ENCODE data around the gene CCND3. TPM values are rescaled to one million over a fixed set of nuclear protein-coding genes. Genes with fewer than 3 reads are reported as not detected.
A peak's percentile ranks its signal among the peaks of the same experiment; 100 is the strongest.

CCND3 gene
- total and polyA plus RNA-seq, 12 donors, result 85.9 to 309 (median 156) TPM

- TF ChIP-seq POLR2A (IDR thresholded peaks at IDR 0.05), result no peak
- TF ChIP-seq CTCF (IDR thresholded peaks at IDR 0.05), result no peak
- H3K4me1 ChIP-seq (replicated peaks in 1 of 2), result peaks cover 32 to 49% of the 10 kb centered on the region in 2 donors
- intact Hi-C loops (cut with DNase I), result no loop called here
- 0 to 1% (median 1%) methylated on average over 11 to 20 of the region's 20 CpGs for WGBS, 4 donors
- peak in 1 of 7 donors; percentile 47 for DNase-seq
- H3K36me3 ChIP-seq (replicated peaks in 1 of 2), result peaks cover 0 to 5% of the 10 kb centered on the region in 2 donors
- peak overlapping the region; percentile 99 to 100 (median 99) for H3K27ac ChIP-seq
- H3K4me3 ChIP-seq, result peak overlapping the region; percentile 74 to 99 (median 90)
- H3K9me3 ChIP-seq (replicated peaks in 1 of 3), result no peaks in the 10 kb centered on the region
- H3K27me3 ChIP-seq, result no peaks in the 10 kb centered on the region
Observed at GRCh38 chr6:41921712-41921998, 20.0 kb downstream of the CCND3 start.

DNA sequence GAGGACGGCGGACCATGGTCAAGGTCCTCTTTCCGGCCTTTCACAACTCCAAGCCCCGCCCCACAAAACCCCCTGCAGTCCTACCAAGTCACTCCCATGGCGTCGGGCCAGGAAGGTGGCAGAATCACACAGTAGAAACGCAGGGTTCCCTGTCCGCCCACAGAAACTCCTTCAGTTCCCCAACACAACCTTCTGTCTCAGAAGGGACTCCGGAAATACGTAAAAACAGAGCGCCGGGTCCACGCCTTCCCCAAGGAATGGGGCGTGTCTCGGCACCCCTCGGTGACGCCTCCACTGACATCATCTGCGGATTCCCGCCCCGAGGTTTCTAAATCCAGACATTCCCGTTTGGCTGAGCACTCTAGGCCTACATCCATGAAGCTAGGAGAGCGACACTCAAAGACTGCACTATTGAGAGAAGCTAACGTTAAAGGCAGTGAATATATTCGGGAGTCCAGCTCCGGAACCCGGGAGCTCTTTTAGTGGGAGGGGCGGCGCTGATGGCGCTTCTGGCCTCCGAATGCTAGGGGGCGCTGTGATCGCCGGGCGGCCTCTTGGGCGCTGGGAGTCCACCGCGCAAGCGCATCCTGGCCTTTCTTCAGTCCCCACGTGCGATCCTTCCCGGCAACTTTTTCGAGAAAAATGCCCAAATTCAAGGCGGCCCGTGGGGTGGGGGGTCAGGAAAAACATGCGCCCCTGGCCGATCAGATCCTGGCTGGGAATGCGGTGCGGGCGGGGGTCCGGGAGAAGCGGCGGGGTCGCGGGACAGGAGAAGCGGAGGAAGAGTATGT, 20.5 kb downstream of the CCND3 start, which contains the start of the genes BYSL and MED20:
Gene BYSL, plus strand, starts transcription at position 579 of the 791 bp plus-strand sequence. Its CDS starts 64 bp downstream, at position 643.
Gene MED20, minus strand, starts transcription at position 219 of the 791 bp plus-strand sequence. Its CDS starts 121 bp downstream, at position 98.
- Histone ChIP-seq H3K4me1 (replicated peaks in 1 of 2) (peaks cover 32 to 51% of the 10 kb centered on the region in 2 donors), H3K27ac (peak within 1 kb of the TSS; percentile 99 to 100 (median 99)), H3K36me3 (replicated peaks in 1 of 2) (peaks cover 0 to 10% of the 10 kb centered on the region in 2 donors), H3K9me3 (replicated peaks in 1 of 3) (no peaks in the 10 kb centered on the region), H3K4me3 (peak within 1 kb of the TSS; percentile 74 to 99 (median 90)), H3K27me3 (no peaks in the 10 kb centered on the region)
- TF ChIP-seq POLR2A (IDR thresholded peaks at IDR 0.05) (peak; percentile 56 to 93), CTCF (IDR thresholded peaks at IDR 0.05) (peak; percentile 93 to 99 (median 96))
- intact Hi-C loops (cut with DNase I), result no loop called here
- 0 to 1% (median 0%) methylated on average over 19 to 55 of the region's 55 CpGs for WGBS, 4 donors
- DNase-seq, result peak; percentile 94 to 96 (median 95)

GRCh38 chr6:41917528-41917927, 24.1 kb downstream of the CCND3 start:
- WGBS, 4 donors, result 20 to 32% (median 26%) methylated on average over 4 of the region's 4 CpGs
- peaks cover 0 to 13% of the 10 kb centered on the region in 2 donors for H3K36me3 ChIP-seq (replicated peaks in 1 of 2)
- H3K4me3 ChIP-seq, result no peak overlapping the region
- intact Hi-C loops (cut with DNase I), result no loop called here
- TF ChIP-seq CTCF (IDR thresholded peaks at IDR 0.05) (no peak), POLR2A (IDR thresholded peaks at IDR 0.05) (peak in 1 of 2 donors; percentile 78)
- no peaks in the 10 kb centered on the region for H3K27me3 ChIP-seq
- peak overlapping the region; percentile 20 to 87 (median 76) for H3K27ac ChIP-seq
- peak; percentile 25 to 83 (median 73) for DNase-seq
- no peaks in the 10 kb centered on the region for H3K9me3 ChIP-seq (replicated peaks in 1 of 3)
- H3K4me1 ChIP-seq (replicated peaks in 1 of 2), result peaks cover 44 to 50% of the 10 kb centered on the region in 2 donors

DNA sequence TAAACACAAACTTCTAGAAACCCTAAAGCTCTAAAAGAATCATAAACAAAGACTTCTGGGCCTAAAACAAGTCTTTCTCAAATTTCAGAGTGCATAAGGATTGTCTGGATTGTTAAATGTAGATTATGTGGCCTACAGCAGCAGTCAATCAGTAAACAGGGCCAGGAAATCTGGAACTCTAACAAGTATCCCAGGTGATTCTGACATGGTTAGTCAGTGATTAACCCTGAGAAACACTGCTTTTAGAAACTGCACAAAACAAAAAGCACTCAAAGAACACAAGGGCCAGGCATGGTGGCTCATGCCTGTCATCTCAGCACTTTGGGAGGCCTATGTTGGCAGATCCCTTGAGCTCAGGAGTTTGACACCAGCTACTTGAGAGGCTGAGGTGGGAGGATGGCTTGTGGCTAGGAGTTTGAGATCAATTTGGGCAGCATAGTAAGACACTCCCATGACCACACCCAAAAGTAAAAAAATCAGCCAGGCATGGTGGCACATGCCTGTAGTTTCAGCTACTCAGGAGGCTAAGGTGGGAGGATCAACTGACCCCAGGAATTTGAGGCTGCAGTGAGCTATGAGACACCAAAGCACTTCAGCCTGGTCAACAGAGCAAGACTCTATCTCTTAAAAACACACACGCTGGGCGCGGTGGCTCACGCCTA, 26.6 kb downstream of the CCND3 start:
- H3K36me3 ChIP-seq (replicated peaks in 1 of 2), result peaks cover 0 to 25% of the 10 kb centered on the region in 2 donors
- H3K4me3 ChIP-seq, result no peak overlapping the region
- no peaks in the 10 kb centered on the region for H3K27me3 ChIP-seq
- H3K4me1 ChIP-seq (replicated peaks in 1 of 2), result peaks cover 32 to 37% of the 10 kb centered on the region in 2 donors
- H3K9me3 ChIP-seq (replicated peaks in 1 of 3), result no peaks in the 10 kb centered on the region
- intact Hi-C loops (cut with DNase I), result no loop called here
- peak overlapping the region in 3 of 5 donors; percentile 2 to 32 (median 18) for H3K27ac ChIP-seq
- no peak for DNase-seq
- 93 to 98% (median 95%) methylated on average over 4 of the region's 4 CpGs for WGBS, 4 donors
- no peak for TF ChIP-seq POLR2A (IDR thresholded peaks at IDR 0.05)
- TF ChIP-seq CTCF (IDR thresholded peaks at IDR 0.05), result no peak

Data from adrenal gland (tissue), 12 donors.